GM03348 (cell line): ENCODE data around the gene YDJC.
A peak's percentile ranks its signal among the peaks of the same experiment; 100 is the strongest.
"Not testable (repeated sequence)": the region's sequence is repeated elsewhere in the genome, so short reads cannot be mapped to it uniquely, and the experiment has no call there.

Experiments
- DNase-seq: peaks from one replicate; pipeline ENCODE4 v3.0.0; 2012; ENCODE audit warnings: low spot score

The YDJC gene

GRCh38 chr22:21652010-21652546 is 22.3 kb upstream of the YDJC start:
- DNase-seq: peak; percentile 96

DNA sequence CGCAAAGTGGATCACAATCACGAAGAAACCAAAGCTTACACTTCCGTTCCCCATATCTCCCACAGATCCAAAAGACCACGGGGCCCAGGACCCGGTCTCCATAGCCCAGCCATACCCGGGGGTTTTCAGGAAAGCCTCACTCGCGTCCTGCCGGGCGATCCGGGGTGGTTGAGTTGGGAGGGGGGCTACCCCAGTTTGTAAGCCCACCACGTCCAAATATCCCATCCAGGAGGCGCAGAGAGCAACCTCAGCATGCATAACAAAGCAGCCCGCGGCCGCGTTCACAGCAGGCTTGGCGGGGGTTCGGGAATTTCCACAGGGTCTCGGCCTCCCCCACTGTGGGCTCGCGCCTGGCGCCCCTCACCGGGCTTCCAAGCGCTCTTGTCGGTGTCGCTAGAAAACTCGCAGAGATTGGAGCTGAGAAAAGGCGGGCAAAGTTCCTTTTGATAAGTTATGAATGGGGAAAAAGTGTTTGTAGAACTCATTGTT is 21.7 kb upstream of the YDJC start:
- no peak for DNase-seq

GRCh38 chr22:21650823-21651520 is 21.1 kb upstream of the YDJC start:
- no peak for DNase-seq

DNA sequence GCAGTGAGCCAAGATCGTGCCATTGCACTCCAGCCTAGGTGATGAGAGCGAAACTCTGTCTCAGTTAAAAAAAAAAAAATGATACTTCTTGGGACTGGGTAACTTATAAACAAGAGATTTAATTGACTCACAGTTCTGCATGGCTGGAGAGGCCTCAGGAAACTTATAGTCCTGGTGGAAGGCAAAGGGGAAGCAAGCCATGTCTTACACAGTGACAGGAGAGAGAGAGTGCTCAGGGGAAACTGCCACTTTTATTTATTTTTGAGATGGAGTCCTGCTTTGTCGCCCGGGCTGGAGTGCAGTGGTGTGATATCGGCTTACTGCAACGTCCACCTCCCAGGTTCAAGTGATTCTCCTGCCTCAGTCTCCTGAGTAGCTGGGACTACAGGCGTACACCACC is 20.5 kb upstream of the YDJC start:
- DNase-seq: no peak

- peak; percentile 86 for DNase-seq
These were observed 17.1 kb upstream of the YDJC start for GRCh38 chr22:21646608-21647590.

- DNase-seq: not testable (repeated sequence)
These were observed 15.7 kb upstream of the YDJC start for GRCh38 chr22:21645513-21645912.

DNA sequence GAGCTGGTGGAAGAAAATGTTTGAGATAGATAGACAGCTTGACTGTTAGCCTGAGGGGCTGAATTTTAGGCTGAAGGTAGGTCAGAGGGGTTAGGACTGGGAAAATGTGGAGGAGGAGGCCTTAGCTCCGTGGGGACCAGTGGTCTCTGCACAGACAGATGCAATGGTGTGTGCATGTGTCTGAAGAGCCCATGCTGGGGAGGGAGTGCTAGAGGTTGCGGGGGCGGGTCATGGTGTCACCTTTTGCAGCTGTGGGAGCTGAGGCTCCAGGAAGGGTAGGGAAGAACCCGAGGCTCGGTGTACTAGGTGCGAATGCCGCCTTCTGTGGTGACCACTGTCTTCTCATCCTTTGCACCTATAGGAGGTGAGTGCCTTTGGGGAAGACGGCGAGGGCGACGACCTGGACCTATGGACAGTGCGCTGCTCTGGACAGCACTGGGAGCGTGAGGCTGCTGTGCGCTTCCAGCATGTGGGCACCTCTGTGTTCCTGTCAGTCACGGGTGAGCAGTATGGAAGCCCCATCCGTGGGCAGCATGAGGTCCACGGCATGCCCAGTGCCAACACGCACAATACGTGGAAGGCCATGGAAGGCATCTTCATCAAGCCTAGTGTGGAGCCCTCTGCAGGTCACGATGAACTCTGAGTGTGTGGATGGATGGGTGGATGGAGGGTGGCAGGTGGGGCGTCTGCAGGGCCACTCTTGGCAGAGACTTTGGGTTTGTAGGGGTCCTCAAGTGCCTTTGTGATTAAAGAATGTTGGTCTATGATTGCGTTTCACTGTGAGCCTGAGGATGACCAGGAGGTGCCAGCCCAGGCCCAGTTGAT is 13.9 kb upstream of the YDJC start:
- no peak for DNase-seq

DNA sequence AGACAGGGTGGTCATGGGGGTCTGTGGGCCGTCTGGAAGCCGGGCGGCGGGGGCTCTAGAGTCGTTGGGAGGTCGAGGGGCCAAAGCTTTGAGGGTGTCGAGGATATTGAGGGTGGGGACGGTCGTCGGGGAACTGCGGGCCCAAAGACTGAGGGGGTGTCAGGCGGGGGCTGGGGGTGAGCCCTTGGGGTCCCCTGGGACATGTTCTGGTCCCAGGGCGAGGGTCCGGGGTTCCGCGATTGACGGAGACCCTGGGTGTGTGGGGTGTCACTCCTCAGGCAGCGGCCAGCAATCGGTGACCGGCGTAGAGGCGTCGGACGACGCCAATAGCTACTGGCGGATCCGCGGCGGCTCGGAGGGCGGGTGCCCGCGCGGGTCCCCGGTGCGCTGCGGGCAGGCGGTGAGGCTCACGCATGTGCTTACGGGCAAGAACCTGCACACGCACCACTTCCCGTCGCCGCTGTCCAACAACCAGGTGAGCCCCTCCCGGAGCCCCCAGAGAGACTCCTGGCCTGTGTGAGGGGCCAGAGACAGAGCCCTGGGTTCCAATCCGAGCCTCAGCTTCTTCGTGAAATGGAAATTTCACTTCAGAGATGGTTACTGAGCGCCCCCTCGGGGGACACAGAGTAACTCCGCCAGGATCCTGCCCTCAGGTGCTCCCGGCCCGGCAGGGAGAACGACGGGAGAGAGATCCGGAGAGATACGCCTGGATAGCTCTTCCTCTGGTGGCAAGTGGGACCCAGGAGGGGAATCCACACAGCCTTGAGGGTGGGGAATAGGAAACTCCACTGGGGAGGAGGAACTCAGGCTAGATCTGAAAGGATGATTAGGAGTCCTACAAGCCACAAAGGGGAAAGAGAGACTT is 13.0 kb upstream of the YDJC start:
- peak; percentile 65 for DNase-seq

GRCh38 chr22:21641789-21642583 is 12.2 kb upstream of the YDJC start, which contains the start of gene SDF2L1:
Gene SDF2L1, plus strand, starts transcription at chr22:21642302. Its CDS starts 35 bp downstream, at chr22:21642337.
- peak; percentile 99 for DNase-seq

GRCh38 chr22:21641417-21641788 is 11.6 kb upstream of the YDJC start:
- peak; percentile 67 for DNase-seq

DNA sequence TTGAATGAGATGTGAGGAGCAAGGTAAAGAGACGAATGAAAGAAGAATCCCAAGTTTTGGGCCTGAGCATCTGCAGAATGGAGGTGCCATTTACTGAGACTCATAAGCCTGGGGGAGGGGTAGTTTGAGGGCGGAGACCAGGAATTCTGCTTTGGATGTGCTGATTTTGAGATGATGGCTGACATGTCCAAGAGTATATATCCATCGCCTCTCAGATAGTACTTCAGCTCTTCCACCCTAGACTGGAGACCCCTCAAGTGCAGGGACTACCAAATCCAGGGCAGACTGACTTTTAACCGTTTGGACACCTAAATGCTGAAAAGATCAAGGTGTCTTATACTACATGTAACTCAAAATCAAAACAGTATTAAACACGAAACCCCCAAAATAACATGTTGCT is 11.0 kb upstream of the YDJC start:
- DNase-seq: no peak

DNA sequence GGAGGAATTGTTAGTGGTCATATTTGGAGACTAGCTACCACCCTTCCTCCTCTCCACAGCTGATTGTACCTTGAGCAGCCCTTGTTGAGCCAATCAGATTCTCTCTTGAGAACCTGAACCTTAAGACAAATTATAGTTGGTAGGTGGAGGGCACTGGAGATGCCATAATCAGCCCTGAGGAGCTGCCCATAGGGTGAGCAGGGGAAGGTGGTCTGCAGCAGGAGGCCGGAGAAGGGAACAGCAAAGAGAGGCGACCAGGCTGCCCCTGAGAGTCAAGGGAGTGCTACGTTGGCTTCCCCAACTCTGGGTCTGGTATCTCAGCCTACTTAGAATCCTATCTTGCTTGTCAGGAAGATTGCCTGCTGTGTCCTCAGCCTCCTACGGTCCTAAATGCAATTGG is 9.5 kb upstream of the YDJC start:
- no peak for DNase-seq

- not testable (repeated sequence) for DNase-seq
These were observed 7.6 kb upstream of the YDJC start for GRCh38 chr22:21637450-21637849.

DNA sequence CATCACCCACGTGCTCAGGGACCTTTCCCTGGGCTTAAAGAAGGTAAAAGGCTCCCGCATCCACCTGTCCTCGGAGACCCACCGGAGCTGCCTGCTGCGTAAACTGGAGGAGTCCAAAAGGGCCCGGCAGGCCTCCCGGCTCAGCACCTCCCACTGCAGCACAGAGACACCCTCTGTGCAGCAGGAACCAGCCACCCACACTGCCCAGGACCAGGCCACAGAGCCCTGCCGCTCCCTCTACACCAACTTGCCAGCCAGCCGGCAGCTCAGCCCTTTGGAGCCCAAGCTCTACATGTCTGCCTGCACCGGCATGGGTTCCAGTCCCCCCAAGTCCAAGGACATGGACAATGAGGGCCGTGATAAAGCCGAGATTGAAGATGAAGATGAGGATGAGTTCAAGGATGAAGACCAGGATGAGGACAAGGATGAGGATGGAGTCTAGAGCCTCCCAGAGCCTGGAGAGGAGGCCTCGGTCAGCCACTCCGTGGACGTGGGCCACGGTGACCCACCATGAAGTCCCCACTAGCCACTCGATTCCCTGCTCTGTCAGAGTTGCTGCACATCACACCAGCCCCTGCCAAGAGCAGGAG is 6.9 kb upstream of the YDJC start:
- no peak for DNase-seq

DNA sequence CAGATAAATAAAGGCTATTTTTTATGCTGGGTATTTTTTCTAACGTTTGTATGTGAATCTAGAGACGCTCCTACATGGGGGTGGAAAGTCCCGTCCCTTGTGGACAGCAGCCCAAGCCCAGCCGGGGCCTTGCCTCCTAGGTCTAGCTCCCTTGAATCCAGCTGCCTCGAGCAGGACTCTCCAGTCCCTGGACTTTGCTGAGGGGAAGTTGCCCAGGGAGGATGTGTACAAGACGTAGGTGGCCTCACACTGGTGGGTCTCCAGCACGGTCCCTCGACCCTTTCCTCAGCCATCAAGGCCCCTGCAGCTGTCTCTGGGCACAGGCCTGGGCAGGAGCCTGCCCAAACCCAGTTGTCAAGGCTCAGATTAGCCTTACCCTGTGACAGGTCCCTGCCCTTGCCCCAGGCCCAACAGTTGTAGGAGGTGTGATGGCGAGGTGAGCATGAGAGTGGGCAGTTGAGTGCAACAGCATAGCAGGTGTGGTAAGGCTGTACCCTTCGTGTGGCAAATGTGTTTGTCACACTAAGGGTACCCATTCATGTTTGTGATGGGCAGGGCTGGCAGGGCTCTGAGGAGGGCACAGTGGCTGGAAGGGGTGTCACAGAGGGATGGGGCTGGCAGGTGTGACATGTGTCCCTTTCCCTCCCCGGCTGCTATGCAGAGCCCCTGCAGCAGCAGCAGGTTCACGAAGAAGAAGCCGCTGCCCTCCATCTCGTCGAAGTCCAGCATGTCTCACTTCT is 6.1 kb upstream of the YDJC start:
- DNase-seq: no peak

DNA sequence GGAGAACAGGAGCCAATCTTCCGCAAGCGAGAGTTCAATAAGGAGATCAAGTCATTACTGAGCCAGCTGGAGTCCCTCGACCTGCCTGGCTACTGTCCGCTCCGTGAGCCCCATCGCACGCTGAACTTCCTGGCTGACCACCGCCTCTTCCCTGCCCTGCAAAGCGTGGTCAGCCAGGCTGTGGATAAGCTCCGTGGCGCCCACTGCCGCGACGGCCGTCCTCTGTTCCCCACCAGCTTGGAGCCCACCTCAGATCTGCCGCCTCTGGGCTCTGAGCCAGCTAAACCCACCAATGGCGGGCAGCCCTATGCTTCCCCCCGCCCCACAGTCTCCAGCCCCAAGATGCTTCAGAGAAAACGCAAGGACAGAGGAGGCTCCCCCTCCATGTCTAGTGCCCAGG is 5.0 kb upstream of the YDJC start:
- no peak for DNase-seq

GRCh38 chr22:21634081-21634480 is 4.3 kb upstream of the YDJC start:
- DNase-seq: no peak

GRCh38 chr22:21633481-21633880 is 3.7 kb upstream of the YDJC start:
- no peak for DNase-seq

DNA sequence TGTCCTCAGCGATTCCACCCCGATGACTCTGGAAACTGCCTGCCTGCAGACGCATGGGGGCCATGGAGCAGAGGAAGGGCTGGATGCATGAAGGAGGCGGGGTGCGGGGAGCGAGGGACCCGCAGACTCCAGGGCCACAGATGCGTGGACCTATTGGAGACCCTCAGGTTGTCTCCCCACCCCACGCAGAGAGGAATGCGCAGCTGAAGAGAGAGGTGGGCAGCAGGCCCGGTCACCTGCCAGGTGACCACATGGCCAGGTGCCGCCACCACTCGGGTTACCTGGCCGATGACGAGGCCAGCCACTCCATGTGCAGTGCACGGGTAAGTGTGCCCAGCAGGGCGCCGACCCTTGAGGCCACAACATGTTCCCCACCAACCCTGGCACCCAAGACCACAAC is 3.1 kb upstream of the YDJC start:
- no peak for DNase-seq
